SK-N-SH (cell line): Measurements from ENCODE around the gene FRMPD4. TPM values are rescaled to one million over a fixed set of nuclear protein-coding genes. Genes with fewer than 3 reads are reported as not detected.

Source experiments
- CTCF ChIA-PET: fragments of 300-600, 350-600 bp; formaldehyde crosslinking; extraction: SDS; loops from one replicate; lab custom pipeline; 2021; lab: Yijun Ruan, JAX
- POLR2A ChIA-PET: fragments of 350-600 bp; sonication (Branson Sonifier 250); formaldehyde crosslinking; extraction: SDS; loops from one replicate; lab custom pipeline; 2020; ENCODE audit warnings: antibody characterized with exemption, inconsistent platforms; lab: Yijun Ruan, JAX
- DNase-seq: peaks from one replicate; pipeline ENCODE4 v3.0.0; 2012
- H2AFZ ChIP-seq: fragments of 200-600 bp; sonication (generic); 2 replicates; pipeline ENCODE4 v1.8.1; 2016; ENCODE audit warnings: antibody characterized with exemption, mild to moderate bottlenecking, low read depth
- H3F3A ChIP-seq: fragments of 200-600 bp; sonication (generic); replicated peaks from 2 replicates; pipeline ENCODE3; 2016; ENCODE audit warnings: antibody characterized with exemption, mild to moderate bottlenecking; ENCODE audit not compliant: insufficient read depth
- H3K27ac ChIP-seq, 2 experiments: fragments of 200-500 bp in 1 of 2; fragments of 200-600 bp in 1 of 2; sonication (Bioruptor generic) in 1 of 2; sonication (generic), shearing (Covaris generic) in 1 of 2; 2 replicates each; pipeline versions ENCODE4 v1.5.1 to v1.6.1; 2014 to 2016; ENCODE audit warnings: low read depth in 2 of 2, inconsistent platforms in 1 of 2, low read length in 1 of 2, mild to moderate bottlenecking in 1 of 2, mixed read lengths in 1 of 2
- H3K27me3 ChIP-seq: fragments of 200-600 bp; sonication (generic), shearing (Covaris generic); 2 replicates; pipeline ENCODE4 v1.6.1; 2016; ENCODE audit warnings: mixed run types; ENCODE audit not compliant: insufficient read depth
- H3K36me3 ChIP-seq, 2 experiments: fragments of 200-500 bp in 1 of 2; fragments of 200-600 bp in 1 of 2; sonication (Bioruptor generic) in 1 of 2; sonication (generic) in 1 of 2; replicated peaks in 1 of 2; 2 replicates each; pipeline versions ENCODE3 to v1.5.1; 2014 to 2016; ENCODE audit warnings: low read length in 1 of 2, mild to moderate bottlenecking in 1 of 2; ENCODE audit not compliant: insufficient read depth in 2 of 2, control insufficient read depth in 1 of 2
- H3K4me1 ChIP-seq, 2 experiments: fragments of 200-500 bp in 1 of 2; fragments of 200-600 bp in 1 of 2; sonication (Bioruptor generic) in 1 of 2; sonication (generic), shearing (Covaris generic) in 1 of 2; 2 replicates each; pipeline versions ENCODE4 v1.5.1 to v1.6.1; 2014 to 2016; ENCODE audit warnings: low read depth in 1 of 2, low read length in 1 of 2, mixed run types in 1 of 2; ENCODE audit not compliant: insufficient read depth in 2 of 2, control insufficient read depth in 1 of 2
- H3K4me2 ChIP-seq: fragments of 200-600 bp; sonication (generic), shearing (Covaris generic); 2 replicates; pipeline ENCODE4 v1.6.1; 2017; ENCODE audit warnings: mixed run types
- H3K4me3 ChIP-seq, 2 experiments: fragments of 200-500 bp in 1 of 2; fragments of 200-600 bp in 1 of 2; sonication (Bioruptor generic) in 1 of 2; sonication (generic), shearing (Covaris generic) in 1 of 2; 2 replicates each; pipeline versions ENCODE4 v1.5.1 to v1.8.1; 2014 to 2016; ENCODE audit warnings: low read depth in 2 of 2, inconsistent platforms in 1 of 2, low read length in 1 of 2, mild to moderate bottlenecking in 1 of 2, mixed read lengths in 1 of 2, moderate library complexity in 1 of 2
- H3K79me2 ChIP-seq: fragments of 200-600 bp; sonication (generic); 2 replicates; pipeline ENCODE4 v1.8.1; 2017; ENCODE audit warnings: mild to moderate bottlenecking; ENCODE audit not compliant: insufficient read depth
- H3K9ac ChIP-seq: fragments of 200-600 bp; sonication (generic); 2 replicates; pipeline ENCODE4 v1.6.1; 2017; ENCODE audit warnings: mixed run types
- H3K9me2 ChIP-seq: fragments of 200-600 bp; sonication (generic); 2 replicates; pipeline ENCODE4 v1.6.1; 2017; ENCODE audit warnings: mixed run types
- H3K9me3 ChIP-seq: fragments of 200-600 bp; sonication (generic); 2 replicates; pipeline ENCODE4 v1.6.1; 2017; ENCODE audit warnings: mixed run types, mild to moderate bottlenecking, moderate library complexity
- H4K20me1 ChIP-seq: fragments of 200-600 bp; sonication (generic); 2 replicates; pipeline ENCODE4 v1.6.1; 2017; ENCODE audit warnings: mild to moderate bottlenecking, mixed run types; ENCODE audit not compliant: insufficient read depth
- ELF1 ChIP-seq: IDR thresholded peaks from 2 replicates; pipeline ENCODE4 v1.4.0; 2012
- GATA2 ChIP-seq: sonication (generic); formaldehyde crosslinking; IDR thresholded peaks from 2 replicates; pipeline ENCODE4 v1.5.0; 2020; ENCODE audit warnings: mild to moderate bottlenecking, missing genetic modification reagents
- NRF1 ChIP-seq: IDR thresholded peaks from 2 replicates; pipeline ENCODE4 v1.6.1; 2012; ENCODE audit warnings: low read depth, mild to moderate bottlenecking, low read length
- REST ChIP-seq: IDR thresholded peaks from 2 replicates; pipeline ENCODE4 v1.6.1; 2012; ENCODE audit warnings: mild to moderate bottlenecking, low read depth, low read length, moderate library complexity
- RXRA ChIP-seq: IDR thresholded peaks from 2 replicates; pipeline ENCODE4 v1.4.0; 2012; ENCODE audit warnings: low read depth, mild to moderate bottlenecking, borderline replicate concordance
- TEAD4 ChIP-seq: IDR thresholded peaks from 2 replicates; pipeline ENCODE4 v1.4.0; 2012; ENCODE audit warnings: mild to moderate bottlenecking, borderline replicate concordance; ENCODE audit not compliant: insufficient read depth
- ZBTB33 ChIP-seq: IDR thresholded peaks from 2 replicates; pipeline ENCODE4 v1.4.0; 2012; ENCODE audit warnings: low read depth, borderline replicate concordance
- WGBS: methylation state at CpG from one replicate; pipeline ENCODE4 v1.1.6; 2017; ENCODE audit warnings: low lambda C conversion rate; 5-methylcytosine and 5-hydroxymethylcytosine counted together
- polyA plus RNA-seq, 3 experiments: library from polyadenylated mRNA; depleted of rRNA; stranded (reverse); fragments of >200 nt; gene quantifications; 2 replicates each; pipeline ENCODE4 v1.2.3, GENCODE V29; 2012

Gene FRMPD4
- polyA plus RNA-seq, 1 of the 3 experiments (the other 2 are of a cell fraction), result not detected

- H3K36me3 ChIP-seq, result no peaks in the 10 kb centered on the region
- no peaks in the 10 kb centered on the region for H3F3A ChIP-seq
- CTCF ChIA-PET, result no interaction called here
- H3K4me2 ChIP-seq, result no peak overlapping the region
- WGBS, result 6% methylated on average over 1 of the region's 1 CpG
- no peak for DNase-seq
- H3K27ac ChIP-seq, result no peak overlapping the region
- no peak overlapping the region for H3K4me3 ChIP-seq
- H4K20me1 ChIP-seq, result no peaks in the 10 kb centered on the region
- H3K27me3 ChIP-seq, result no peaks in the 10 kb centered on the region; the same call in 1 of the 2 replicates
- TF ChIP-seq RXRA (no peak), GATA2 (CRISPR knock-in tag) (no peak), ZBTB33 (no peak), ELF1 (no peak), REST (no peak), NRF1 (no peak)
- TF ChIP-seq, all 33 proteins: peak for 0
- POLR2A ChIA-PET, result no interaction called here
- no peaks in the 10 kb centered on the region for H3K4me1 ChIP-seq
- no peak overlapping the region for H3K9ac ChIP-seq
- no peaks in the 10 kb centered on the region for H3K9me2 ChIP-seq
- H2AFZ ChIP-seq, result no peak overlapping the region
- no peaks in the 10 kb centered on the region for H3K9me3 ChIP-seq
- H3K79me2 ChIP-seq, result no peaks in the 10 kb centered on the region
Measured at GRCh38 chrX:12240491-12240890, 102.2 kb downstream of the FRMPD4 start.

GRCh38 chrX:12241026-12241425 is 102.8 kb downstream of the FRMPD4 start:
- WGBS, result 31% methylated on average over 2 of the region's 2 CpGs

More at GRCh38 chrX:12241026-12241425, 102.8 kb downstream of the FRMPD4 start:
- Histone ChIP-seq H3K9ac (no peak overlapping the region), H3K4me2 (no peak overlapping the region), H3F3A (no peaks in the 10 kb centered on the region), H3K4me3 (no peak overlapping the region), H3K27ac (no peak overlapping the region), H3K27me3 (no peaks in the 10 kb centered on the region; the same call in 1 of the 2 replicates), H3K9me2 (no peaks in the 10 kb centered on the region), H3K79me2 (no peaks in the 10 kb centered on the region), H4K20me1 (no peaks in the 10 kb centered on the region), H3K4me1 (no peaks in the 10 kb centered on the region), H3K36me3 (no peaks in the 10 kb centered on the region), H2AFZ (no peak overlapping the region), H3K9me3 (no peaks in the 10 kb centered on the region)
- POLR2A ChIA-PET, result no interaction called here
- no peak for TF ChIP-seq TEAD4
- CTCF ChIA-PET, result no interaction called here
- DNase-seq, result no peak
